COR-L47 (cell line): ENCODE results near the gene CPZ.
"Not testable (repeated sequence)": the region's sequence is repeated elsewhere in the genome, so short reads cannot be mapped to it uniquely, and the experiment has no call there.

ENCODE experiments used
- DNase-seq: peaks from one replicate; lab custom pipeline; 2025; lab: John Stamatoyannopoulos, UW

The CPZ gene

GRCh38 chr4:8612646-8613045 is 20.1 kb downstream of the CPZ start:
- DNase-seq: no peak

- no peak for DNase-seq
Measured at GRCh38 chr4:8613421-8614364, 21.1 kb downstream of the CPZ start.

GRCh38 chr4:8614365-8615193 is 22.0 kb downstream of the CPZ start:
- no peak for DNase-seq

GRCh38 chr4:8615366-8615765 is 22.8 kb downstream of the CPZ start:
- DNase-seq: no peak

GRCh38 chr4:8615921-8616787 is 23.6 kb downstream of the CPZ start:
- no peak for DNase-seq

GRCh38 chr4:8616831-8617230 is 24.3 kb downstream of the CPZ start:
- DNase-seq: no peak

GRCh38 chr4:8617486-8618040 is 25.0 kb downstream of the CPZ start:
- no peak for DNase-seq

GRCh38 chr4:8618421-8618820 is 25.9 kb downstream of the CPZ start:
- no peak for DNase-seq

- DNase-seq: no peak
Measured at GRCh38 chr4:8618961-8619720, 26.6 kb downstream of the CPZ start.

GRCh38 chr4:8621135-8621534 is 28.6 kb downstream of the CPZ start:
- DNase-seq: not testable (repeated sequence)

- DNase-seq: not testable (repeated sequence)
Measured at GRCh38 chr4:8624601-8625272, 32.2 kb downstream of the CPZ start.

GRCh38 chr4:8630240-8630905 is 37.8 kb downstream of the CPZ start:
- DNase-seq: not testable (repeated sequence)

GRCh38 chr4:8631896-8632295 is 39.3 kb downstream of the CPZ start:
- not testable (repeated sequence) for DNase-seq

GRCh38 chr4:8634773-8635172 is 42.2 kb downstream of the CPZ start:
- DNase-seq: not testable (repeated sequence)

- not testable (repeated sequence) for DNase-seq
Measured at GRCh38 chr4:8635897-8636554, 43.5 kb downstream of the CPZ start.

GRCh38 chr4:8637456-8637984 is 45.0 kb downstream of the CPZ start:
- DNase-seq: no peak

GRCh38 chr4:8639021-8639420 is 46.5 kb downstream of the CPZ start:
- DNase-seq: no peak

- no peak for DNase-seq
Measured at GRCh38 chr4:8639777-8640720, 47.5 kb downstream of the CPZ start.
